Smooth muscle cell (in vitro differentiated cells): ENCODE measurements around the gene AXIN1. TPM values are rescaled to one million over a fixed set of nuclear protein-coding genes. Genes with fewer than 3 reads are reported as not detected.
A peak's percentile ranks its signal among the peaks of the same experiment; 100 is the strongest.
"Not testable (repeated sequence)": the region's sequence is repeated elsewhere in the genome, so short reads cannot be mapped to it uniquely, and the experiment has no call there.

Experiments
- DNase-seq: peaks from one replicate; lab custom pipeline; 2025; ENCODE audit not compliant: unreplicated experiment; lab: John Stamatoyannopoulos, UW
- H2AFZ ChIP-seq: fragments of 200-600 bp; sonication (generic); 2 replicates; pipeline ENCODE4 v1.6.0; 2016; ENCODE audit warnings: antibody characterized with exemption, low read depth, mild to moderate bottlenecking
- H3F3A ChIP-seq: fragments of 200-600 bp; sonication (generic); 2 replicates; pipeline ENCODE4 v1.6.0; 2017; ENCODE audit warnings: antibody characterized with exemption, low read depth
- H3K27ac ChIP-seq: fragments of 200-600 bp; sonication (generic); 2 replicates; pipeline ENCODE4 v1.5.1; 2016; ENCODE audit warnings: low read depth, mild to moderate bottlenecking
- H3K27me3 ChIP-seq: fragments of 200-600 bp; sonication (generic); 2 replicates; pipeline ENCODE4 v1.6.1; 2016; ENCODE audit warnings: low read depth, mild to moderate bottlenecking
- H3K36me3 ChIP-seq: fragments of 200-600 bp; sonication (generic); 2 replicates; pipeline ENCODE4 v1.5.1; 2016; ENCODE audit warnings: low read depth
- H3K4me1 ChIP-seq: fragments of 200-600 bp; sonication (generic); 2 replicates; pipeline ENCODE4 v1.5.1; 2016; ENCODE audit warnings: low read depth
- H3K4me2 ChIP-seq: fragments of 200-600 bp; sonication (generic); 2 replicates; pipeline ENCODE4 v1.6.0; 2016; ENCODE audit warnings: mild to moderate bottlenecking
- H3K4me3 ChIP-seq: fragments of 200-600 bp; sonication (generic); 2 replicates; pipeline ENCODE4 v1.5.1; 2016; ENCODE audit warnings: mild to moderate bottlenecking
- H3K79me2 ChIP-seq: fragments of 200-600 bp; sonication (generic); 2 replicates; pipeline ENCODE4 v1.6.0; 2016; ENCODE audit warnings: low read depth, mild to moderate bottlenecking
- H3K9ac ChIP-seq: fragments of 200-600 bp; sonication (generic); 2 replicates; pipeline ENCODE4 v1.6.0; 2016; ENCODE audit warnings: low read depth
- H3K9me3 ChIP-seq: fragments of 200-600 bp; sonication (generic); replicated peaks from 2 replicates; pipeline ENCODE4 v1.5.1; 2016; ENCODE audit warnings: low read depth
- H4K20me1 ChIP-seq: fragments of 200-600 bp; sonication (generic); 2 replicates; pipeline ENCODE4 v1.6.0; 2016; ENCODE audit warnings: low read depth
- CTCF ChIP-seq: fragments of 200-600 bp; sonication (generic); IDR thresholded peaks from 2 replicates; pipeline ENCODE4 v1.5.1; 2017; ENCODE audit warnings: borderline replicate concordance, mild to moderate bottlenecking, antibody characterized with exemption; ENCODE audit not compliant: insufficient read depth, poor library complexity, severe bottlenecking
- WGBS: methylation state at CpG from one replicate; pipeline ENCODE4 v1.1.7; 2016; ENCODE audit warnings: low lambda C conversion rate; 5-methylcytosine and 5-hydroxymethylcytosine counted together
- polyA plus RNA-seq: library from polyadenylated mRNA; unstranded; fragments of >200 nt; fragmentation: Nextera tagmentation; extraction: Ambion mirVana; gene quantifications from 2 replicates; pipeline ENCODE4 v1.2.1, GENCODE V29; 2016
- total RNA-seq: library from RNA; depleted of rRNA; stranded (reverse); fragments of >200 nt; gene quantifications from 2 replicates; pipeline ENCODE4 v1.2.3, GENCODE V29; 2014

AXIN1 gene
- total and polyA plus RNA-seq, 2 experiments from 2014 or later, result 13.0 to 15.0 TPM

GRCh38 chr16:391885-392335 is 39.4 kb upstream of the AXIN1 start:
- DNase-seq, result no peak
- H3K4me3 ChIP-seq, result no peak overlapping the region

GRCh38 chr16:389352-389751 is 36.8 kb upstream of the AXIN1 start:
- DNase-seq, result no peak
- Histone ChIP-seq H4K20me1 (no peaks in the 10 kb centered on the region), H2AFZ (no peak overlapping the region), H3K27ac (no peak overlapping the region), H3K4me1 (peaks cover 5% of the 10 kb centered on the region), H3K9me3 (no peaks in the 10 kb centered on the region), H3K79me2 (peaks cover 3% of the 10 kb centered on the region), H3K4me3 (no peak overlapping the region), H3F3A (peaks cover 17% of the 10 kb centered on the region), H3K27me3 (no peaks in the 10 kb centered on the region), H3K4me2 (no peak overlapping the region), H3K9ac (no peak overlapping the region), H3K36me3 (no peaks in the 10 kb centered on the region)
- no peak for TF ChIP-seq CTCF
- WGBS, result 96% methylated on average over 10 of the region's 10 CpGs

More at GRCh38 chr16:391885-392335, 39.4 kb upstream of the AXIN1 start:
- no peak overlapping the region for H3K9ac ChIP-seq
- TF ChIP-seq CTCF, result peak; percentile 68
- no peaks in the 10 kb centered on the region for H3K9me3 ChIP-seq
- H2AFZ ChIP-seq, result no peak overlapping the region
- H3K4me1 ChIP-seq, result peaks cover 9% of the 10 kb centered on the region
- H3K4me2 ChIP-seq, result no peak overlapping the region
- H3K79me2 ChIP-seq, result peaks cover 3% of the 10 kb centered on the region
- 65% methylated on average over 7 of the region's 7 CpGs for WGBS
- no peaks in the 10 kb centered on the region for H4K20me1 ChIP-seq
- H3F3A ChIP-seq, result peaks cover 21% of the 10 kb centered on the region
- H3K27ac ChIP-seq, result no peak overlapping the region
- H3K27me3 ChIP-seq, result no peaks in the 10 kb centered on the region
- H3K36me3 ChIP-seq, result no peaks in the 10 kb centered on the region

- not testable (repeated sequence) for H3K9me3 ChIP-seq, H4K20me1 ChIP-seq, H3K27me3 ChIP-seq, DNase-seq, H3K27ac ChIP-seq, H2AFZ ChIP-seq, H3K79me2 ChIP-seq, H3K9ac ChIP-seq, H3K36me3 ChIP-seq
- peak overlapping the region; percentile 78 for H3K4me2 ChIP-seq
- peak overlapping the region; percentile 28 for H3K4me3 ChIP-seq
- 24% methylated on average over 20 of the region's 20 CpGs for WGBS
- peak; percentile 8 for TF ChIP-seq CTCF
- peaks cover 12% of the 10 kb centered on the region for H3K4me1 ChIP-seq
- H3F3A ChIP-seq, result peaks cover 17% of the 10 kb centered on the region
Measured at GRCh38 chr16:387761-388666, 35.5 kb upstream of the AXIN1 start.
